Esophagus muscularis mucosa (tissue), 4 donors: ENCODE measurements around the gene FAM135A.

Experiments
- EP300 ChIP-seq: sonication (generic); formaldehyde crosslinking; IDR thresholded peaks from one replicate; pipeline ENCODE4 v1.6.1; 2017; ENCODE audit warnings: antibody characterized with exemption
- POLR2A ChIP-seq: fragments of 450-650 bp; IDR thresholded peaks from one replicate; pipeline ENCODE4 v1.6.1; 2017; ENCODE audit warnings: antibody characterized with exemption, moderate library complexity, mild to moderate bottlenecking, low read depth
- POLR2AphosphoS5 ChIP-seq, 2 donors: sonication (generic); formaldehyde crosslinking; IDR thresholded peaks; one replicate each; pipeline ENCODE4 v1.6.1; 2017; ENCODE audit warnings: antibody characterized with exemption in 2 of 2
- TF ChIP-seq, protein P1 (sequence below), 3 experiments: fragments of 200-600 bp in 2 of 3; fragments of 450-650 bp in 1 of 3; sonication (generic) in 2 of 3; IDR thresholded peaks; one replicate each; pipeline ENCODE4 v1.5.1; 2017 to 2019; ENCODE audit warnings: antibody characterized with exemption in 3 of 3, mild to moderate bottlenecking in 2 of 3, moderate library complexity in 1 of 3

DNA sequence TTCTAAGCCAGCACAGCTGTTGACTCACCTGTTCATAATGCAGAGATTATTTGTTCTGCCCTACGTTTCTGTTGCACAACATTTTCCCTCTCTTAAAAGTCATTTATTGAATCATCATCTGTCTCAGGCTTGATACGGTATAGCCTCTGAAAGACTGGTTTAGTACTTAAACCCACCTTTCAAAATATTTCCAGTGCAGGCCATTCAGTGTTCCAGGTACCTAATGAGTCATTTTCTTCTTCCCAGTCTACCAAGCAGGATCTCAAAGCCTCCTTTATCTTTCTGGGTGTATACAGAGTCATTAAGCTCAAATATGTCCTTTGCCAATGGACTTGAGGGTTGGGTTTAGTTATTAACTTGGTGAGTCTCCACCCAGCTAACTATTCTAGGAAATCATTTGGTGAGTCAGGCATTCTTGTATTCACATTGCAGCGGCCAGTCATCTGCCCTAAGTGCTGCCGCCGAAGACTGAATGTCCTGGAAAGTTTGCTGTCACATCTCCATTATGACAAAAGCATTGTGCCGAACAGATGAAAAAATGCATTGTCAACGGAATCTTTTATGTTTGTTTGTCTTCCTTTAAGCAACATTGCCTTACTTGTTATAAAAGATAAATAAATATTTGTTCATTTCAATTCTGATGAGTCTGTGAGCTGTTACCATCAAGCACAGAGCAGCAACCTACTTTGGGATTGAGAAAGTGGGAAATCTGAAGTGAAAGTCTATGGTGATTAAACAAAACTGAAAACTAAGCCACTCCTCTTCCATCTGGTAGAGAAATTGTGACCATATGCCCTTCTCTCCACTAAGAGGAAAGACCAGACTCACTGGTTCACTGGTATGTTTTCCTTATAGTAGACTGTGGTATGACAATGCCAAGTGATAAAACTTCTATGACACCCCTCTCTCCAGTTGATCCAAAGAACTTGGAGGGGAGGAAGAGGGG is 14.3 kb upstream of the FAM135A start:
- TF ChIP-seq, protein P1, sequence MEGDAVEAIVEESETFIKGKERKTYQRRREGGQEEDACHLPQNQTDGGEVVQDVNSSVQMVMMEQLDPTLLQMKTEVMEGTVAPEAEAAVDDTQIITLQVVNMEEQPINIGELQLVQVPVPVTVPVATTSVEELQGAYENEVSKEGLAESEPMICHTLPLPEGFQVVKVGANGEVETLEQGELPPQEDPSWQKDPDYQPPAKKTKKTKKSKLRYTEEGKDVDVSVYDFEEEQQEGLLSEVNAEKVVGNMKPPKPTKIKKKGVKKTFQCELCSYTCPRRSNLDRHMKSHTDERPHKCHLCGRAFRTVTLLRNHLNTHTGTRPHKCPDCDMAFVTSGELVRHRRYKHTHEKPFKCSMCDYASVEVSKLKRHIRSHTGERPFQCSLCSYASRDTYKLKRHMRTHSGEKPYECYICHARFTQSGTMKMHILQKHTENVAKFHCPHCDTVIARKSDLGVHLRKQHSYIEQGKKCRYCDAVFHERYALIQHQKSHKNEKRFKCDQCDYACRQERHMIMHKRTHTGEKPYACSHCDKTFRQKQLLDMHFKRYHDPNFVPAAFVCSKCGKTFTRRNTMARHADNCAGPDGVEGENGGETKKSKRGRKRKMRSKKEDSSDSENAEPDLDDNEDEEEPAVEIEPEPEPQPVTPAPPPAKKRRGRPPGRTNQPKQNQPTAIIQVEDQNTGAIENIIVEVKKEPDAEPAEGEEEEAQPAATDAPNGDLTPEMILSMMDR (IDR thresholded peaks at IDR 0.05) = no peak
- TF ChIP-seq EP300 (no peak), POLR2A (no peak), POLR2AphosphoS5 (IDR thresholded peaks at IDR 0.05) (peak in 1 of 2 donors; percentile 20)
